Fibroblast of pulmonary artery (primary cell): ENCODE data around the gene BMP8A.
"Not testable (repeated sequence)": the region's sequence is repeated elsewhere in the genome, so short reads cannot be mapped to it uniquely, and the experiment has no call there.

Experiments used
- DNase-seq: peaks from one replicate; pipeline ENCODE4 v3.0.0-alpha.2; 2010; ENCODE audit warnings: low read depth
- H3K4me3 ChIP-seq: replicated peaks from 2 replicates; pipeline ENCODE4 v1.5.1; 2011; ENCODE audit warnings: low read depth, mild to moderate bottlenecking, control low read depth, low read length, moderate library complexity
- TF ChIP-seq, protein P1 (sequence below): IDR thresholded peaks from 2 replicates; pipeline ENCODE4 v1.5.1; 2011; ENCODE audit warnings: mild to moderate bottlenecking, control low read depth, low read length, inconsistent platforms; ENCODE audit errors: missing control alignments

The BMP8A gene

DNA sequence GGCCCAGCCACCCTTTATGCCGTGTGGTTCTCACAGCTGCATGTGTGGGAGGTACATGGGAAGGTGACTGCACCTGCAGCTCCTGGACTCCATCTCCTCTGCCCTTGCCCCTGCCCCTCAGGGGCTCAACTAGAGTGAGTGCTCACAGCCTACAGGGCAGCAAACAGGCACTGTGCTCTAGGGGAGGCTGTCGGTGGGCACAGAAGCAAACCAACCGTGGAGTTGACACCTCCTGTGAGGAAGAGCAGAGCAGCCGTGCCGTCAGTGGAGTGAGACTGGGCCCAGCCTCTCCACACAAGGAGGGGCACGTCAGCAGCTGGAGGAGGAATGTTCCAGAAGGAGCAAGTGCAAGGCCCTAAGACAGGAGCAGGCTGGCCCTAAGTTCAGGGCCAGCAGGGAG is 32.7 kb downstream of the BMP8A start:
- TF ChIP-seq, protein P1, sequence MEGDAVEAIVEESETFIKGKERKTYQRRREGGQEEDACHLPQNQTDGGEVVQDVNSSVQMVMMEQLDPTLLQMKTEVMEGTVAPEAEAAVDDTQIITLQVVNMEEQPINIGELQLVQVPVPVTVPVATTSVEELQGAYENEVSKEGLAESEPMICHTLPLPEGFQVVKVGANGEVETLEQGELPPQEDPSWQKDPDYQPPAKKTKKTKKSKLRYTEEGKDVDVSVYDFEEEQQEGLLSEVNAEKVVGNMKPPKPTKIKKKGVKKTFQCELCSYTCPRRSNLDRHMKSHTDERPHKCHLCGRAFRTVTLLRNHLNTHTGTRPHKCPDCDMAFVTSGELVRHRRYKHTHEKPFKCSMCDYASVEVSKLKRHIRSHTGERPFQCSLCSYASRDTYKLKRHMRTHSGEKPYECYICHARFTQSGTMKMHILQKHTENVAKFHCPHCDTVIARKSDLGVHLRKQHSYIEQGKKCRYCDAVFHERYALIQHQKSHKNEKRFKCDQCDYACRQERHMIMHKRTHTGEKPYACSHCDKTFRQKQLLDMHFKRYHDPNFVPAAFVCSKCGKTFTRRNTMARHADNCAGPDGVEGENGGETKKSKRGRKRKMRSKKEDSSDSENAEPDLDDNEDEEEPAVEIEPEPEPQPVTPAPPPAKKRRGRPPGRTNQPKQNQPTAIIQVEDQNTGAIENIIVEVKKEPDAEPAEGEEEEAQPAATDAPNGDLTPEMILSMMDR = no peak
- DNase-seq = no peak
- no peak overlapping the region for H3K4me3 ChIP-seq

DNA sequence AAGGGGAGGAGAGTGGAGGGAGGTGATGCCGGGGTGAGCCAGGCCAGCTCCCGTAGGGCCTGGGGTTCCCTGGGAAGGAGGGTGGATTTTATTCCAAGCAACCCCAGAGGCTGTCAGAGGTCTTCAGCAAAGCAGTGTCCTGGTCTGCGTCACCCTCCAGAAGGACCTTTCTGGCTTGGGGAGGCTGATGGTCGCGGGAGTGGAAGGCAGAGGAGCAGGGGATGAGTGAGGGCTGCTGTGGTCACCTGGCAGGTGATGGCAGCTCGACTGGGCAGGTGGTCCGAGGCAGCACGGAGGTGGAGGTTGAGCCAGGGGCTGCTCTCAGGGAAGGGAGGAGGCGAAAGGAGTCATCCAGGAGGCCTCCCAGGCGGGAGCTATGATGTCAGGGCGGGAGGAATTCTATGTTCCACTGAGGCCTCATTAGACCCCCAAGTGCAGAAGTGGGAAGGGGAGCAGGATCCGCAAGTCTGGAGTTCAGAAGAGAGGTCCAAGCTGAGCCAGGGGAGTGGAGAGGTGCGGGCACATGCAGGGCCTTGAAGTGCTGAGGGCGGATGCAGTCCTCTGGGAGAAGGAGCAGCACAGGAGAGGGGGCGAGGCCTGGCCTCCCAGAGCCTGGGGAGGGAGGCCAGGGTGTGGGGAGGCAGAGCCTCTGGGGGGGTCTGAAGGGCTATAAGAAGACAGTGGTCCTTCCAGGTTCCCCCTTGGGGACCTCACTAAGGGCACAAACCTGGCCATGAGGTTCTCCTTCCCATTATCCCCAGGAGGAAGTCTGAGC is 33.3 kb downstream of the BMP8A start:
- TF ChIP-seq, protein P1 = no peak
- DNase-seq = no peak
- H3K4me3 ChIP-seq = no peak overlapping the region

DNA sequence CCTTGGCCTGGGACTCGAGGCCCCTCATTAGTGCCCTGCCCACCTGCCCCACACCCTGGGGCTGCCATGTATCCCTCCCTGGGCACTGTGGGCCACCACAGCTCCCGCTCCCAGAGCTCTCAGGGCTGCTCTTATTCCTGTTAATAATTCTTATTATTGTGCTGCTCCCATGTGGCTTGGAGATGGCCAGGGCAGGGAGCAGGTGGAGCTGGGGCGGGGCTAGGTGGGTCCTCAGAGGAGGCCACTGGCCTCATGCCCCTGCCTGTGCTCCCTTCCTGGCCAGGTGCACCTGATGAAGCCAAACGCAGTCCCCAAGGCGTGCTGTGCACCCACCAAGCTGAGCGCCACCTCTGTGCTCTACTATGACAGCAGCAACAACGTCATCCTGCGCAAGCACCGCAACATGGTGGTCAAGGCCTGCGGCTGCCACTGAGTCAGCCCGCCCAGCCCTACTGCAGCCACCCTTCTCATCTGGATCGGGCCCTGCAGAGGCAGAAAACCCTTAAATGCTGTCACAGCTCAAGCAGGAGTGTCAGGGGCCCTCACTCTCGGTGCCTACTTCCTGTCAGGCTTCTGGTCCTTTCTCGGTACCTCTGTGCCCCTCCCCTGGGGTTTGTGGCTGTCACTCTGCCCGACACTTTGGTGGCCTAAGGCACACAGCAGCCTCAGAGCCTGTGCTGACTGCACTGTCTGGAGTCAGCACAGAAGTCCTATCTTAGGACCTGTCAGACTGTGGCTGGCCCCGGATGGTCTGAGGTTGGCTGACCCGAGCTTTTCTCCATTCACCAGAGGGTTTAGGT is 34.1 kb downstream of the BMP8A start:
- H3K4me3 ChIP-seq = no peak overlapping the region
- TF ChIP-seq, protein P1 = no peak
- DNase-seq = no peak

GRCh38 chr1:39526466-39527189 is 35.2 kb downstream of the BMP8A start:
- no peak for DNase-seq
- TF ChIP-seq, protein P1 = no peak
- H3K4me3 ChIP-seq = no peak overlapping the region

DNA sequence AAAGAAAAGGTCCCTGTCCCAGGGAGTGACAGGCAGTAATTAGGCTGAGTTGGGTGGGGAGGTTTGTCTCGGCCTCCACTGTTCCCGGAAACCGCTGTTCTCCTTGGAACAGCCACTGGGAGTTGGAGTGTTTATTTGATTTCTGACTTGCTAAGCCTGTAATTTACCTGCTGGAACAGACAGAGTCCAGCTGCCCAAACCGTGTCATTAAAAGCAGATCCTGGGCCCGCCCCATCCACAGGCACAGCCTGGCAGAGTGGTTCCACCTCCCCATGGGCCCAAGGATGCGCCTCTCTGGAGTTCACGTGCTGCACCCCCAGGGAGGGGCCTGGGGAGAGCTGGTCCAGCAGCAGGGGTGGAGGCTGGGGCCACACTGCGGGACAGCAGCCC is 35.7 kb downstream of the BMP8A start:
- DNase-seq, H3K4me3 ChIP-seq: not testable (repeated sequence)

DNA sequence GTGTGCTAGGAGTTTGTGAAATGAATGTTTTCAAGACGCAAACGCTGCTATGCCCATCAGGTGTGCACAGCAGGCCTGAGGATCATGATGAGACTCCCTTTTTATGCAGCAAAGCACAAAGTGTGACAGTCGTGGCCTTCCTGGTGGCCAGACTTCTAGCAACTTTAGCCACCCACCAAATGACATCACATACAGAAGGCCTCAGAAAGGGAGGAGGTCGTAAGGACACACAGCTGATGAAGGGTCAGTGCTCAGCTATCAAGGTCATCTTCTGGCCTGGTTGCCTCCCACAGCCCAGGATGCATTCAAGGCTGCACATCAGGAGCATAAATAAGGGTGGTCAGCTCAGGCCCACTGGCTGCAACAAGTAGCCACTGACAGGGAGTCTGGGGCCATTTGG is 36.6 kb downstream of the BMP8A start:
- H3K4me3 ChIP-seq = no peak overlapping the region
- TF ChIP-seq, protein P1 = no peak
- DNase-seq = no peak

- no peak for DNase-seq
- TF ChIP-seq, protein P1 = no peak
- no peak overlapping the region for H3K4me3 ChIP-seq
Measured at GRCh38 chr1:39529901-39530535, 38.6 kb downstream of the BMP8A start.
